Liver (tissue), 9 donors: Measurements from ENCODE around the gene NPPA. TPM values are rescaled to one million over a fixed set of nuclear protein-coding genes. Genes with fewer than 3 reads are reported as not detected.

Experiments
- DNase-seq: peaks from one replicate; pipeline ENCODE4 v3.0.0-alpha.2; 2017; ENCODE audit warnings: low spot score
- H3K27ac ChIP-seq, 2 donors: one replicate each; pipeline ENCODE4 v1.7.0; 2013; ENCODE audit warnings: inconsistent platforms in 2 of 2, low read length in 2 of 2, control low read depth in 1 of 2, low read depth in 1 of 2, mild to moderate bottlenecking in 1 of 2
- H3K27me3 ChIP-seq, 4 donors: one replicate each; pipeline versions ENCODE4 v1.6.1 to v1.7.0; 2013; ENCODE audit warnings: low read length in 3 of 4, inconsistent platforms in 1 of 4, mild to moderate bottlenecking in 1 of 4, moderate library complexity in 1 of 4; ENCODE audit not compliant: control insufficient read depth in 4 of 4, insufficient read depth in 4 of 4
- H3K36me3 ChIP-seq, 4 donors: one replicate each; pipeline versions ENCODE4 v1.6.1 to v1.7.0; 2013; ENCODE audit warnings: low read length in 3 of 4, mild to moderate bottlenecking in 3 of 4, low read depth in 1 of 4, moderate library complexity in 1 of 4; ENCODE audit not compliant: control insufficient read depth in 4 of 4, insufficient read depth in 3 of 4
- H3K4me1 ChIP-seq, 4 donors: one replicate each; pipeline versions ENCODE4 v1.6.1 to v1.7.0; 2013; ENCODE audit warnings: low read length in 3 of 4, mild to moderate bottlenecking in 3 of 4, moderate library complexity in 1 of 4; ENCODE audit not compliant: control insufficient read depth in 4 of 4, insufficient read depth in 4 of 4
- H3K4me3 ChIP-seq, 3 donors: one replicate each; pipeline versions ENCODE4 v1.6.1 to v1.7.0; 2013; ENCODE audit warnings: low read length in 3 of 3, control low read depth in 1 of 3, low read depth in 1 of 3, mild to moderate bottlenecking in 1 of 3
- H3K9ac ChIP-seq, 2 donors: one replicate each; pipeline ENCODE4 v1.7.0; 2013; ENCODE audit warnings: low read length in 2 of 2, mild to moderate bottlenecking in 2 of 2, moderate library complexity in 2 of 2, control low read depth in 1 of 2, low read depth in 1 of 2
- H3K9me3 ChIP-seq, 4 donors: one replicate each; pipeline versions ENCODE4 v1.6.1 to v1.7.0; 2013; ENCODE audit warnings: low read length in 3 of 4; ENCODE audit not compliant: control insufficient read depth in 4 of 4
- ATF3 ChIP-seq: IDR thresholded peaks from 2 replicates; pipeline ENCODE4 v1.6.1; 2016; ENCODE audit warnings: antibody characterized with exemption
- CTCF ChIP-seq: fragments of 150-350 bp; IDR thresholded peaks from 2 replicates; pipeline ENCODE4 v1.5.1; 2017; ENCODE audit warnings: improper control_type of control experiment, low read depth, low read length; ENCODE audit not compliant: missing input control
- EGR1 ChIP-seq, 2 donors: IDR thresholded peaks; 2 replicates each; pipeline ENCODE4 v1.6.1; 2016 to 2018; ENCODE audit warnings: antibody characterized with exemption in 2 of 2, low read depth in 2 of 2
- FOXA1 ChIP-seq: IDR thresholded peaks from 2 replicates; pipeline ENCODE4 v1.6.1; 2016; ENCODE audit warnings: antibody characterized with exemption
- FOXA2 ChIP-seq: IDR thresholded peaks from 2 replicates; pipeline ENCODE4 v1.6.1; 2016; ENCODE audit warnings: antibody characterized with exemption
- GABPA ChIP-seq, 2 donors: IDR thresholded peaks in 1 of 2; conservative IDR thresholded peaks in 1 of 2; 2 replicates each; pipeline ENCODE4 v1.6.1; 2016; ENCODE audit warnings: antibody characterized with exemption in 2 of 2, mild to moderate bottlenecking in 1 of 2, moderate library complexity in 1 of 2
- HNF4A ChIP-seq, 2 donors: conservative IDR thresholded peaks; 2 replicates each; pipeline ENCODE4 v1.6.1; 2016; ENCODE audit warnings: antibody characterized with exemption in 2 of 2, mild to moderate bottlenecking in 2 of 2
- HNF4G ChIP-seq: IDR thresholded peaks from 2 replicates; pipeline ENCODE4 v1.6.1; 2016; ENCODE audit warnings: antibody characterized with exemption
- JUND ChIP-seq, 2 donors: IDR thresholded peaks; 2 replicates each; pipeline ENCODE4 v1.6.1; 2016; ENCODE audit warnings: antibody characterized with exemption in 2 of 2
- MAX ChIP-seq: IDR thresholded peaks from 2 replicates; pipeline ENCODE4 v1.6.1; 2016; ENCODE audit warnings: antibody characterized with exemption
- NR2F2 ChIP-seq: IDR thresholded peaks from 2 replicates; pipeline ENCODE4 v1.6.1; 2016; ENCODE audit warnings: antibody characterized with exemption
- RAD21 ChIP-seq, 2 donors: IDR thresholded peaks; 2 replicates each; pipeline ENCODE4 v1.6.1; 2016; ENCODE audit warnings: antibody characterized with exemption in 2 of 2, mild to moderate bottlenecking in 2 of 2
- RXRA ChIP-seq, 2 donors: IDR thresholded peaks; 2 replicates each; pipeline ENCODE4 v1.6.1; 2017 to 2018; ENCODE audit warnings: antibody characterized with exemption in 2 of 2, mild to moderate bottlenecking in 1 of 2
- SP1 ChIP-seq: IDR thresholded peaks from 2 replicates; pipeline ENCODE4 v1.6.1; 2018; ENCODE audit warnings: antibody characterized with exemption, mild to moderate bottlenecking
- TAF1 ChIP-seq: conservative IDR thresholded peaks from 2 replicates; pipeline ENCODE4 v1.6.1; 2016; ENCODE audit warnings: antibody characterized with exemption, mild to moderate bottlenecking
- WGBS: extraction: QIAGEN DNeasy Blood & Tissue Kit; methylation state at CpG from one replicate; pipeline ENCODE4 v1.1.7; 2013; 5-methylcytosine and 5-hydroxymethylcytosine counted together
- polyA plus RNA-seq, 2 donors: library from polyadenylated mRNA; stranded (reverse) in 1 of 2; unstranded in 1 of 2; fragments of 200-250 nt in 1 of 2; fragments of >200 nt in 1 of 2; fragmentation: Nextera tagmentation in 1 of 2; extraction: Ambion mirVana in 1 of 2; gene quantifications; one replicate each; pipeline versions ENCODE4 v1.2.1 to v1.2.3, GENCODE V29; 2013 to 2015
- total RNA-seq, 2 donors: library from RNA; depleted of rRNA; stranded (reverse); fragments of >200 nt; gene quantifications; one replicate each; pipeline ENCODE4 v1.2.3, GENCODE V29; 2014
- TF ChIP-seq, protein P1 (sequence below): IDR thresholded peaks from 2 replicates; pipeline ENCODE4 v1.6.1; 2016; ENCODE audit warnings: antibody characterized with exemption
- donor health status: healthy.
- donor health status: healthy.
- donor health status: healthy.
- donor health status: healthy.
- donor health status: healthy.

Gene NPPA
- total and polyA plus RNA-seq, 4 donors: 0.12 TPM; not detected in 3

DNA sequence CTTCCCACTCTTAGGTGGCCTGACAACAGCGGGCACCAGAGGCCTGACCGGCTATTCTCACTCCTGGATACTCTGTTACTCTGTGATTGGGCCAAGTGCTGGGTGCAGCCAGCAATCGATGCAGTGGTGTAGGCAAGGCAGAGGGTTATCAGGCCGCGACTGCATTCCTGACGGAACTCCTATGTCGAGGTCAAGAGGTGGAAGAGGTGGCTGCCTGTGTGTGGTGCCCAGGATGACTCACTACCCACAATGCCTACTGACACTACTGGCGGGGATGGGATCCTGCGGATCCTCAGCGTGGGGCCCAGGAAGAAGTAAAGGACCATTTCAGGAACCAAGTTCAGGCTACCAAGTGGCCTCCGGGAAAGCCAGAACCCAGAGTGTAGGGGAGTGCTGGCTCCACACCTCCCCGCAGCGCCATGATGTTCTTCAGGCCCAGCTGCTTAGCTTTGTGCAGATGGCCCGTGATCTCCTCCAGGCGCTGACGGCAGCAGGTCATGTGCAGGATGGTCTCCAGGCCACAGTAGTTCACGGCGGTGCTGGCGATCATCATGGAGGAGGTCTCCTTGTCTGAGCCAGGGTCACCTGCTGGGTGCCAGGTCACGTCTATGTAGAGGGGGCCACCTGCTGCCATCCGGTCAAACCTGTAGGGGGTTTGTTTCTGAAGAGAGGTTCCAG is 46.7 kb downstream of the NPPA start:
- DNase-seq: no peak
- WGBS: 81% methylated on average over 21 of the region's 21 CpGs
- H3K9me3 ChIP-seq: no peaks in the 10 kb centered on the region
- H3K27me3 ChIP-seq: no peaks in the 10 kb centered on the region
- H3K36me3 ChIP-seq: peaks cover 6 to 29% (median 22%) of the 10 kb centered on the region in 4 donors
- peak overlapping the region; percentile 15 to 44 for H3K27ac ChIP-seq
- no peak overlapping the region for H3K4me3 ChIP-seq
- H3K4me1 ChIP-seq: peaks cover 7 to 34% (median 24%) of the 10 kb centered on the region in 4 donors
- TF ChIP-seq MAX (no peak), RXRA (IDR thresholded peaks at IDR 0.05) (peak in 1 of 2 donors; percentile 78), JUND (IDR thresholded peaks at IDR 0.05) (peak; percentile 36 to 86), NR2F2 (peak; percentile 47), HNF4A (conservative IDR thresholded peaks at IDR 0.05) (peak in 1 of 2 donors; percentile 49)
- H3K9ac ChIP-seq: no peak overlapping the region

DNA sequence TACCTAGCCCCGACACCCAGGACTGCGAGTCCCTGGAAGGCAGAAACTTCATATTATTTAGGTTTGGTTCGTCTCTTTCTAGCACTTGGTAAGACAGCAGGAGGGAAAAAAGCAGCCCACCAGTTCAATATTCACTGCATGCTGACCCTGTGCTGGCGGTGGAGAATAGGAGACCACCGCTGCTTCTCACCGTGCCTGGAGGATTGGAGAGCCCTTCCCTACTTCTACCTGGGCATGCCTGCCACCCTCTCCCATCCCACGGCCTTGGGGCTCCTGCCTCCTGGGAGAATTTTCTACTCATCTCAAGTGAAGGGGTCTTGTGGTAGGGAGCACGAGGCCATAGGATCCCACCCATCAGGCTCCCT is 47.2 kb downstream of the NPPA start:
- Histone ChIP-seq H3K9ac (no peak overlapping the region), H3K9me3 (no peaks in the 10 kb centered on the region), H3K27ac (peak overlapping the region; percentile 10 to 19), H3K4me3 (no peak overlapping the region), H3K4me1 (peaks cover 7 to 34% (median 24%) of the 10 kb centered on the region in 4 donors), H3K27me3 (no peaks in the 10 kb centered on the region), H3K36me3 (peaks cover 9 to 34% (median 27%) of the 10 kb centered on the region in 4 donors)
- DNase-seq: no peak
- no peak for TF ChIP-seq SP1
- no peak for TF ChIP-seq RXRA (IDR thresholded peaks at IDR 0.05)
- TF ChIP-seq HNF4A (conservative IDR thresholded peaks at IDR 0.05): no peak
- no peak for TF ChIP-seq RAD21 (IDR thresholded peaks at IDR 0.05)
- TF ChIP-seq FOXA2: no peak
- TF ChIP-seq ATF3: no peak
- TF ChIP-seq, protein P1, sequence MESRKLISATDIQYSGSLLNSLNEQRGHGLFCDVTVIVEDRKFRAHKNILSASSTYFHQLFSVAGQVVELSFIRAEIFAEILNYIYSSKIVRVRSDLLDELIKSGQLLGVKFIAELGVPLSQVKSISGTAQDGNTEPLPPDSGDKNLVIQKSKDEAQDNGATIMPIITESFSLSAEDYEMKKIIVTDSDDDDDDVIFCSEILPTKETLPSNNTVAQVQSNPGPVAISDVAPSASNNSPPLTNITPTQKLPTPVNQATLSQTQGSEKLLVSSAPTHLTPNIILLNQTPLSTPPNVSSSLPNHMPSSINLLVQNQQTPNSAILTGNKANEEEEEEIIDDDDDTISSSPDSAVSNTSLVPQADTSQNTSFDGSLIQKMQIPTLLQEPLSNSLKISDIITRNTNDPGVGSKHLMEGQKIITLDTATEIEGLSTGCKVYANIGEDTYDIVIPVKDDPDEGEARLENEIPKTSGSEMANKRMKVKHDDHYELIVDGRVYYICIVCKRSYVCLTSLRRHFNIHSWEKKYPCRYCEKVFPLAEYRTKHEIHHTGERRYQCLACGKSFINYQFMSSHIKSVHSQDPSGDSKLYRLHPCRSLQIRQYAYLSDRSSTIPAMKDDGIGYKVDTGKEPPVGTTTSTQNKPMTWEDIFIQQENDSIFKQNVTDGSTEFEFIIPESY: no peak
- TF ChIP-seq JUND (IDR thresholded peaks at IDR 0.05): no peak
- TF ChIP-seq HNF4G: no peak
- TF ChIP-seq FOXA1: no peak
- TF ChIP-seq EGR1 (IDR thresholded peaks at IDR 0.05; ENCODE audit: low read depth in 2 of 2): no peak
- TF ChIP-seq MAX: no peak
- TF ChIP-seq TAF1: no peak
- TF ChIP-seq NR2F2: no peak
- no peak for TF ChIP-seq CTCF
- no peak for TF ChIP-seq GABPA (IDR thresholded peaks at IDR 0.05 in 1 of 2, conservative IDR thresholded peaks at IDR 0.05 in 1 of 2)
- 98% methylated on average over 8 of the region's 8 CpGs for WGBS
